ENCODE measurements around the gene CDH23. TPM values are rescaled to one million over a fixed set of nuclear protein-coding genes. Genes with fewer than 3 reads are reported as not detected.

The CDH23 gene
- total and polyA plus RNA-seq, 7 donors = 1.00 to 3.8 (median 1.9) TPM

- TF ChIP-seq CTCF (IDR thresholded peaks at IDR 0.05) = no peak
These were observed 105.5 kb downstream of the CDH23 start for GRCh38 chr10:71502190-71502589.

GRCh38 chr10:71502851-71503250 is 106.1 kb downstream of the CDH23 start:
- no peak overlapping the region for H3K4me3 ChIP-seq
- intact Hi-C loops (cut with DNase I) = no loop called here
- H3K27ac ChIP-seq = no peak overlapping the region
- no peaks in the 10 kb centered on the region for H3K36me3 ChIP-seq (ENCODE audit: insufficient read depth in 1 of 2, low read depth in 1 of 2)
- H3K4me1 ChIP-seq = no peaks in the 10 kb centered on the region
- 80 to 86% (median 83%) methylated on average over 5 of the region's 5 CpGs for WGBS, 3 donors
- TF ChIP-seq CTCF (IDR thresholded peaks at IDR 0.05) = no peak
- H3K27me3 ChIP-seq (ENCODE audit: insufficient read depth in 3 of 3, low read length in 2 of 3) = no peaks in the 10 kb centered on the region
- H3K9me3 ChIP-seq = no peaks in the 10 kb centered on the region
- DNase-seq (no peak), ATAC-seq (no peak)

More at GRCh38 chr10:71502190-71502589, 105.5 kb downstream of the CDH23 start:
- H3K27ac ChIP-seq = no peak overlapping the region
- ATAC-seq (no peak), DNase-seq (no peak)
- WGBS, 3 donors = 92 to 96% (median 95%) methylated on average over 1 of the region's 1 CpG
- no peaks in the 10 kb centered on the region for H3K36me3 ChIP-seq (ENCODE audit: insufficient read depth in 1 of 2, low read depth in 1 of 2)
- no peaks in the 10 kb centered on the region for H3K9me3 ChIP-seq
- no peak overlapping the region for H3K4me3 ChIP-seq
- H3K4me1 ChIP-seq = no peaks in the 10 kb centered on the region
- H3K27me3 ChIP-seq (ENCODE audit: insufficient read depth in 3 of 3, low read length in 2 of 3) = no peaks in the 10 kb centered on the region
- intact Hi-C loops (cut with DNase I) = no loop called here

GRCh38 chr10:71504168-71504567 is 107.4 kb downstream of the CDH23 start:
- no peak overlapping the region for H3K27ac ChIP-seq
- H3K27me3 ChIP-seq (ENCODE audit: insufficient read depth in 3 of 3, low read length in 2 of 3) = no peaks in the 10 kb centered on the region
- H3K36me3 ChIP-seq (ENCODE audit: insufficient read depth in 1 of 2, low read depth in 1 of 2) = no peaks in the 10 kb centered on the region
- WGBS, 3 donors = 72 to 79% (median 72%) methylated on average over 2 of the region's 2 CpGs
- no peak for TF ChIP-seq CTCF (IDR thresholded peaks at IDR 0.05)
- no peaks in the 10 kb centered on the region for H3K9me3 ChIP-seq
- H3K4me3 ChIP-seq = no peak overlapping the region
- intact Hi-C loops (cut with DNase I) = no loop called here
- DNase-seq (no peak), ATAC-seq (no peak)
- H3K4me1 ChIP-seq = no peaks in the 10 kb centered on the region

GRCh38 chr10:71504570-71504969 is 107.8 kb downstream of the CDH23 start:
- TF ChIP-seq CTCF (IDR thresholded peaks at IDR 0.05) = no peak
- Histone ChIP-seq H3K27ac (no peak overlapping the region), H3K27me3 (ENCODE audit: insufficient read depth in 3 of 3, low read length in 2 of 3) (no peaks in the 10 kb centered on the region), H3K36me3 (ENCODE audit: insufficient read depth in 1 of 2, low read depth in 1 of 2) (no peaks in the 10 kb centered on the region), H3K4me1 (no peaks in the 10 kb centered on the region), H3K9me3 (no peaks in the 10 kb centered on the region), H3K4me3 (no peak overlapping the region)
- ATAC-seq = no peak
- intact Hi-C loops (cut with DNase I) = no loop called here
- no peak for DNase-seq
- 53 to 84% (median 59%) methylated on average over 5 of the region's 5 CpGs for WGBS, 3 donors

GRCh38 chr10:71505862-71506261 is 109.1 kb downstream of the CDH23 start:
- intact Hi-C loops (cut with DNase I) = no loop called here
- WGBS, 3 donors = 93 to 97% (median 96%) methylated on average over 3 of the region's 3 CpGs

More at GRCh38 chr10:71505862-71506261, 109.1 kb downstream of the CDH23 start:
- H3K27me3 ChIP-seq (ENCODE audit: insufficient read depth in 3 of 3, low read length in 2 of 3) = no peaks in the 10 kb centered on the region
- TF ChIP-seq CTCF (IDR thresholded peaks at IDR 0.05) = no peak
- no peak for DNase-seq
- no peak overlapping the region for H3K27ac ChIP-seq
- H3K36me3 ChIP-seq (ENCODE audit: insufficient read depth in 1 of 2, low read depth in 1 of 2) = no peaks in the 10 kb centered on the region
- no peaks in the 10 kb centered on the region for H3K9me3 ChIP-seq
- no peaks in the 10 kb centered on the region for H3K4me1 ChIP-seq
- no peak for ATAC-seq
- H3K4me3 ChIP-seq = no peak overlapping the region

Data from psoas muscle (tissue), 8 donors.